NCI-H146 treated with DMSO at 0.1 percent for 48 hours (cell line): ENCODE data around the gene SPACA9.

Experiments
- DNase-seq: peaks from one replicate; lab custom pipeline; 2025; ENCODE audit not compliant: unreplicated experiment; lab: John Stamatoyannopoulos, UW

Gene SPACA9

DNA sequence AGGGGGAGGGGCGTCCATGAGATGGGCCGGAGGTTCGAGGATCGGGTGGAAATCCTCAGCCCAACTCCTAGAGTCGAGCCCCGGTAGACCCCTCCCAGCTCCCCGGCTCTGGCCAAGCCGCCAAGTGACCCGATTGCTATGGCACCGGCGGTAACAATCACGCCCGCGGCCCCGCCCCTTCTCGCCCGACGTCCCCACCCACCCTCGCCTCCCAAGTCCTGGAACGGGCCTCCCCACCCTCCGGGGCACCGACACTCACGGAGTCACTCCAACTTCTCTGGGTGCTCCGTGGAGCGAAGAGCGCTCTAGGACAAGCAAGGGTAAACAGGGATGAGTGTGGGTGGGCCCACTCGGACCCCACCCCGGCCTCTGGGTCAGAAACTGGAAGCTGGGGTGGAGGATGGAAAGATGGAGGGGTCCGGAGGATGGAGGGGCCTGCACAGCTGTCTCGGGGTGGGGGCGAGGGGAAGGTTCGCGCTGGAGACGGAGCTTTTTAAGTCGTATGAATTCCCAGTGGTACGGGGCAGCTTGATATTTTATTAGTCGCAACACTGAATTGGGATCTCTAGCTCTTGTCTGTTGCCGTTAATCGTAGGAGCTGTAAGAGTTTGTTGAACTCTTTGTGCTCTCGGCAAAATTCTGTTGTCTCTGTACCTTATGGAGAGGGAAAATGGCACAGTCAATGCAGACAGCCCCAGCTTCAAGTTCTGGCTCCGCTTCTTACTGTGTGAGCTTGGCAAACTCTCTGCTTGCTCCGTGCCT, at the start of gene SPACA9:
TSS of gene SPACA9 (plus strand) at position 204 of the 762 bp plus-strand sequence. CDS start 5,050 bp downstream, outside the sequence.
- DNase-seq = no peak

DNA sequence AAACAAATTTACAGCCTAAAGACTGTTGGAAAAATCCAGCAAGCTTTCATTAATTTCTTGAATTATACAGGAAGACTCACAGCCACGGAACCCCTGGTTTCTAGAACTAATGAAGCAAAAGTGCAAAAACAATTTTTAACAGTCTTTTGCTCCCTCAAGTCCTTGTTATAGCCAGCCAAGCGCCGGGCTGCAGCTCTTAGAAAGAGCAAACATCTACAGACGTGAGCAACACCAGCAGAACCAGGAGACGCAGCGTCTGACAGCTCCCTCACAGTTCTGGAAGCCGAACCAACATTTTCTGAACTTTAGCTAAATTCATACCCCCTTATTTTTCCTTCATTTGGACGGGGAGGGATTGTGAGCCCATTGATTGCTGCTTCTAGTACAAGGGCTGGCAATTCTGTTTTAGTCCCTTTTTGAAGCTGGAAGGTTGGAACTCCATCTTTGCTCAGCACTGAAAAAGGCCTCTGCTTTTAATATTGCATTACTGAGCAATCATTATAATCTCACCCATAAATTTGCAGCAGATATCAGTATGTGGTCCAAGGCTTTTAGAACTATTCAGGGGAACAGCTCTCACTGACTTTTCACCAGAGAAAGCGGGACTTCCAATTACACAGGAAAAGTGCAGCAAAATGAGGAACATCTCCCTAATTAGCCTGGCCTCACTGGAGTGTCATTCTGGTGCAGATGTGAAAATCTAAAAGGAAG, 46.4 kb upstream of the SPACA9 start:
- DNase-seq = no peak

- no peak for DNase-seq
These were observed 45.1 kb upstream of the SPACA9 start for GRCh38 chr9:132833550-132834121.

DNA sequence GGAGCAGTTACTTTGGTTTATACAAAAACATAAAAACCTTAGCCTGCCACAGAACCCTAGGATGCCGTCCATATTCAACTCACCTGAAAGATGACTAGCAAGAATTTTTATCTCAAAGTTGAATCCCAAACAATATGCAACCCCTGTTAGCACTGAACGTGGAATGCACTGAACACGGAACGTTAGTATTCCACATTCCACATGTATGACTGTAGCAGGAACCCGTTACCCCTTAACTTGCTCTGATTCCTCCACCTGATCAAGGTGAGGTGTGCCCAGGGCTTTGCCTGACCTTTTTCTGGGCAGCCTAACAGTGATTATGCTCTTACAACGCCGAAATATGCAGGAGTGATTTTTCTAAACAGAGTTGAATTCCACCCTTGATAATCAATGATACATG, 44.4 kb upstream of the SPACA9 start:
- DNase-seq = no peak

GRCh38 chr9:132837501-132838286, 41.0 kb upstream of the SPACA9 start:
- no peak for DNase-seq

GRCh38 chr9:132838291-132838690, 40.4 kb upstream of the SPACA9 start:
- DNase-seq = no peak

DNA sequence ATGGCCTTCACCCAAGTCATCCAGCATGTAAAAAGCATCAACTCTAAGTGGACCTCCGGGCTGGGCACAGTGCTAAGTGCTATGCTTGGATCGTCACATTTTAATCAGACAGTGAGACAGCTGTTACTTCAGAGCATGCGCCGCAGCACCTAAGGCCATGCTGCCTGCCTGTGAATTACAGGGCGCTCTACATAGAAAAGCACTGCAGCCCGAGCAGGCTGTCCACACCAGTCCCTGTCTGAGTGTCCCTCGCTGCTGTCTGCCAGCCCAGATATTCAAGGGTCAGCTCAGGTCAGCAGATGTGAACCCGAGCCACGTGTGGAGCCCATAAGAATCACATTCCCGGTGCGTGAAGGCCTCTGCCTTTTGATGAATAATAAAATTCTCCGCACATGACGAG, 37.7 kb upstream of the SPACA9 start:
- no peak for DNase-seq

DNA sequence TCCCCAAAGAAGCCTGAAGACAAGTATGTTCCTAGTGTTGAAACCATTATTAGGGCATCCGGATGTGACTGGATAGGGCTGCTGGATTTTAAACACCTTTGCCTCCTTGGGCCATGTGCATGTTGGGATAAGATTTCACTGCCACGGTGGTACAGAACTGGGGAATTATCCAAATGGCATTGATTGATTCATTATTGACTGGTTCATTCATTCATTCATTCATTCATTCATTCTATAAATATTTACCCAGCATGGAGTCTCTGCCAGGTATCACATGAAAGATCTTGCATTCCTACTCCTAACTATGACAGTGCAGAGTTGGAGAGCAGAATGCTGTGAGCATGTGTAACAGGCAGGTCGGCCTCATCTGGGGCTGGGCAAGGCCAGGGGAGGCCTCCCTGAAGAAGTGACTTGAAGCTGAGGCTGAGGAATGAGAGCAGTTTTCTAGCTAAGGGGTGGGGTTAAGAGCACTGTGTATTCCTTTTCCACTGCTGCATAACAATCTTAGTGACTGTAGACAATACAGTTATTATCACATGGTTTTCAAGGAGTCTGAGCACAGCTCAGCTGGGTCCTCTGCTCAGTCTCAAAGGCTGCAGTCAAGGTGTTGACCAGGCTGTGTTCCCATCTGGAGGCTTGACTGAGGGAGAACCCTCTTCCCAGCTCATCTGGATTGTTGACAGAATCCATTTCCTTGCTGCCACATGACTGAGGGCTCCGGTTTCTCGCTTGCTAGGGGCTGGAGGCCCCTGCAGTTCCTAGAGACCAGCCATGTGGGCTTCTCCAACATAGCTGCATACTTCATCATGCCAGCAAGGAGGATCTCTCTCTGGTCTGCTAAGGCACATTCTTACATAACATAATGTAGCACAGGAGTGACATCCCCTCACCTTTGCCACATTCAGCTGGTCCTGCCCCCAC, 36.3 kb upstream of the SPACA9 start:
- DNase-seq = no peak

- no peak for DNase-seq
These were observed 32.4 kb upstream of the SPACA9 start for GRCh38 chr9:132846109-132846917.

GRCh38 chr9:132846918-132847515, 31.7 kb upstream of the SPACA9 start:
- no peak for DNase-seq

DNA sequence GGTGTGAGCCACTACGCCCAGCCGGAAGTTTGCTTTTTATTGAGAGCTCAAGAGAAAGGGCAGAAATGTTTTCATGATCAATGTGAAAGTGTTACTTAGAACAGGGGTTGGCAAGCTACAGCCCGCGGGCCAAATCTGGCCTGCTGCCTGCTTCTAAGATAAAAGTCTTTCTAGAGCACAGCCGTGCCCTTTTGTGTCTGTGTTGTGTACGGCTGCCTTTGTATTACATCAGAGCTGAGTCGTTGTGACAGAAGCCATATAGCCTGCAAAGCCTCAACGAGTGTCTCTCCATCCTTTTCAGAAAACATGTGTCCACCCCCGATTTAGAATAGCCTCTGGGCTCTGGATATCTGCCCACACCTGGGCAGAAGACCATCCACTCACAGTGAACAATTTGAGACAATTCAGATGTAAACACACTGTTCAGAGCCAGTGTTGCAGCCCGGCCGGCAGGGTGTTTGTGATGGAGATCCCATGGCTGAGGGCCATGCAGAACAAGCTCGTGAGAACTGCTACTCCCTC, 29.5 kb upstream of the SPACA9 start:
- DNase-seq = no peak

DNA sequence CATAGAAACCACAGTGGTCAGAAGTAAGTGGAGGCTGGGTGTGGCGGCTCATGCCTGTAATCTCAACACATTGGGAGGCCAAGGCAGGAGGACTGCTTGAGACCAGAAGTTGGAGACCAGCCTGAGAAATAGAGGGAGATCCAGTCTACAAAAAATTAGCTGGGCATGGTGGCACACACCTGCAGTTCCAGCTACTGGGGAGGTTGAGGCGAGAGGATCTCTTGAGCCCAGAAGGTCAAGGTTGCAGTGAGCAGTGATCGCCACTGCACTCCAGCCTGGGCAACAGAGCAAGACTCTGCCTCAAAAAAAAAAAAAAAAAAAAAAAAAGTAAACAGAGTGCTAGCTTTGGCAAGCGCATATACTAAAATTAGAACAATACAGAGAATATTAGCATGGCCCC, 25.2 kb upstream of the SPACA9 start:
- no peak for DNase-seq

DNA sequence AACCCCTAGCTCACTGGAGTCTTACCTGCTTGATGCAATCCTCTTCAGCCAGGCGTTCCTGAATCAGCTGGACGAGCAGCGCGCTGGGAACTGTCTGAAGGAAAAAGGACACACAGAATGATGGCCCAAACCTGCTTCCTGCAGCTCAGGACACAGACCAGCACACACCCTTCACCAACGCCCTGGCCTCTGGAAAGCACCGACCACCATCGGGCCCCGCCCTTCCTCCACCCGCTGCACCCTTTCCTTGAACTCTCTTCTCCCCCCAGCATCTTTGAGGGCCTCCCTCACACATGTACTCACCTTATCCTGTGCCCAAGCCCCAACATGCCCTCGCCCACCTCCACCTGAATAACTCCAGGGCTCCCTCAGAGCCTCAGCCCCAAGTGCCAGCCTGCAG, 23.9 kb upstream of the SPACA9 start:
- no peak for DNase-seq

DNA sequence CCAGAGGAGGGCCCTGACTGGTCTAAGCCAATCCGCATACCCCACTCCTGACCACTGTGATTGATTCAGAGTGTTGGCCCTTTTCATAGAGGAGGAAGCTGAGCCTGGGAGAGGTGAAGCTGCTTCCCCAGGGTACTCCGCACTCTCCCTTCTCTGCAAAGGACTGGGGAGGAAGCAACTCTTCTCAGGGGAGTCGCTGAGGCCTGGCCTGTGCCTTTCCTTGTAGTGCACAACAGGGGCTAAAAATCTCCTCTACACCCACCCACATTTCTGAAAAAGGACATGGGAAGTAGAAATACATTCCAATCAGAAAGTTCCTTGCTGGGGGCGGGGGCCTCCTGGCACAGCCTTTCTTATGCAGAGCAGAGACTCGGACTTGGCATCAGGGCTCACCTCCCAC, 22.8 kb upstream of the SPACA9 start:
- DNase-seq = no peak

DNA sequence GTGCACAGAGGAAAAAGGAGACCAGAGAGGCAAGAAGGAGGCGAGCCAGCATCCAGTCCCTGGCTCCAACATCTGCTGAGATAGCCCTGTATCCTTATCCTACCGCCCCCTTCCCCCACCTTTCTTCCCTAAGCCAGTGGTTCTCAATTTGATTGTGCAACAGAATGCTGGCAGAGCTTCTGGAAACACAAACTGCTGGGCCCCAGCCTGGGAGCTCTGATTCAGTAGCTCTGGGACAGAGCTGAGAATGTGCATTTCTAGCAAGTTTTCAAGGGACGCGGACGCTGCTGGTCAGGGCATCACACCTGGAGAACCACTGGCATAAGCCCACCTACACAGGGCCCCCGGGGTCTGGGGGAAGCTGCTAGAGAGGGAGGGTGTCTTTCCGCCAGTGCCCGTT, 21.7 kb upstream of the SPACA9 start:
- no peak for DNase-seq

DNA sequence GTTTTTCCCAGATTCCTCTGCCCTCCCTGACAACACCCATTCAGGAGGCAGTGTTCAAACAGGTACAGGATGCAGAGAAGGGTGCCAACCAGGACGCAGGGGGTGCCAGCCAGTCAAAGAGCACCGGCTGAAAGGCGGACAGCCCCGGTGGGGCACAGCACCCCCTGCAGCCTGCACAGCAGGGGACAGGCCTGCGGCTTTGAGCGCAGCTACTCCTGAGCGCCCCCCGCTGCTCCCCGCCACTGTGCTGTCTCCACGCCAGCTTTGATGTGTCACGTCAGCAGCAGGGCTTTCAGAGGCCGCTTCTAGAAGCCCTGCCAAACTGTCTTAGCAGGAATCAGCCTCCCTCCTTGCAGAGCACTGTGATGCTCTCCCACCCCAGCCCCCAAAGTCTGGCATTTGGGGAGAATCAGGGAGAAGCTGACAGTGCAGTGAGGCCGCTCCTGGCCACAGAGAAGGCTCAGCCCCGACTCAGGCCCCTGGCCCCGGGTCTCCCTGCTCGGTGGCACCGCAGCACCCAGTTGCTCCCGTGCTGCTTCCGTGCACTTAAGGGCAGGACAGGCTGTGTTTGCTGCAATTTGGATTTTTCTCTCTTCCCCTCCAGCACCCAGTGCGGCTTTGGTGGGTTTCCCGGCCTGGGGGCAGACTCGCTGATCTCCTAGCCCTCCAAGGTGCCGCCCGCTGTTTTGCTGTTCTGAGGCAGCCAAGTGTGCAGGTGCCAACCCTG, 20.9 kb upstream of the SPACA9 start:
- DNase-seq = peak; percentile 2

DNA sequence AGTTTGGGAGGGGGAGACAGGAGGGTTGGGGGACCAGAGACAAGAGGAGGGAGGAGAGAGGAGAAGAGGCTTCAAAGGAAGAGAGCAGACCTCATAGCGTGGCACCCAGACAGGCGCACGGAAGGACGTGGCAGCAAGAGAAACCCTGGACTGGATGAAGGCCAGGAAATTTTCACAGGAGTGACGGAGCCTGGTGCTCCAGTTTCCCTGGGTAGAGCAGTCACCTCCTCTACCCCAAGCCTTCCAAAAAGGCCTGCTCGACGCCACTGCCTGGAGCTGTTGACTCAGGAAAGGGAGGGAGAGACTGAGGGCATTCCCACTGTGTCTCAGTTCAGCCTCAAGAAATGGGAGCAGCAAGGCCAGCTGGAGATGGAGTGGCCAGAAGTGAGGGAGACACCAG, 19.9 kb upstream of the SPACA9 start:
- DNase-seq = no peak

DNA sequence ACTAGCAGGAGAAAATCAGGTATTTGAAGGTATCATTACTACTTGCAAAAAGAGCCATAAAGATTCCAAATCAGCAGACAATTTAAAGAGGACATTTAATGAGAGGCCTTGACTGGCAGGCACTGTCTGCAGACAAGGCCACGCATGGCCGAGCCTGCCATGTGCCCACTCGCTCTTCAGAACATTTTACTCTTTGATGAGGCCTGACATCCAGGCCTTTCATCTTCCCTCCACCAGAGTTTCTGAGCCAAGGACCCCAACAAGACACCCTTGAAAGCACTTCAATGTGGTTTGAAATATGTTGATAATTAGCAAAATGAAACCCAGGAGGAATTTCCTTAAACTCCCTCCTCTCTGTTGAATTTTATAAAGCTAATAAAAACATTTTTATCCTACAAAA, 17.0 kb upstream of the SPACA9 start:
- no peak for DNase-seq
